ENCODE measurements around the gene CSRNP3. TPM values are rescaled to one million over a fixed set of nuclear protein-coding genes. Genes with fewer than 3 reads are reported as not detected.

Gene CSRNP3, protein sequence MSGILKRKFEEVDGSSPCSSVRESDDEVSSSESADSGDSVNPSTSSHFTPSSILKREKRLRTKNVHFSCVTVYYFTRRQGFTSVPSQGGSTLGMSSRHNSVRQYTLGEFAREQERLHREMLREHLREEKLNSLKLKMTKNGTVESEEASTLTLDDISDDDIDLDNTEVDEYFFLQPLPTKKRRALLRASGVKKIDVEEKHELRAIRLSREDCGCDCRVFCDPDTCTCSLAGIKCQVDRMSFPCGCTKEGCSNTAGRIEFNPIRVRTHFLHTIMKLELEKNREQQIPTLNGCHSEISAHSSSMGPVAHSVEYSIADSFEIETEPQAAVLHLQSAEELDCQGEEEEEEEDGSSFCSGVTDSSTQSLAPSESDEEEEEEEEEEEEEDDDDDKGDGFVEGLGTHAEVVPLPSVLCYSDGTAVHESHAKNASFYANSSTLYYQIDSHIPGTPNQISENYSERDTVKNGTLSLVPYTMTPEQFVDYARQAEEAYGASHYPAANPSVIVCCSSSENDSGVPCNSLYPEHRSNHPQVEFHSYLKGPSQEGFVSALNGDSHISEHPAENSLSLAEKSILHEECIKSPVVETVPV
- total RNA-seq: 1 to 10 TPM; 2.2 TPM
- 1 to 10 TPM in 1 of 2 donors, under 1 TPM in 1; 0.18 to 1.8 TPM for polyA plus RNA-seq

DNA sequence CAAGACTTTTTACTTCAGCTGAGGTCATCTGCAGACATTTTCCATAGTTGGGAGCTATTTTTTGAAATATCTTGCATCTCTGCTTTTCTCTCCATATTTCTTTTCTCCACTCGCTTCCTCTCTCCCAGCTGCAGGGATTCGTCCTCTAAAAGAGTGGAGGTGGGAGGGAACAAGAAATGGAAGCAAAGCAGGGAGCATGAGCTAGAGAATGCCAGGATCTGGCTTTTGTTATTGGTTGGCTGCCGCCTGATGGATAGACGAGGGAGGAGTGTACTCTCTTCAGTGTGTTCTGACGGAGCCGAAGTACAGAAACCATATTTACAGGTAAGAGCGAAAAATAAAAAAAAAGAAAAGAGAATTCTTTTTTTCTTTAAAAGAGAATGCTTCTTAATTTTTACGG lies at the start of gene CSRNP3:
Gene CSRNP3 (plus strand): TSS at position 282 of the 400 bp plus-strand sequence. CDS start 125,368 bp downstream, outside the sequence.
- Histone ChIP-seq H3K4me1 (ENCODE audit: control insufficient read depth in 4 of 4, insufficient read depth in 4 of 4, low read length in 3 of 4) (peaks cover 0 to 5% (median 4%) of the 10 kb centered on the region in 4 donors), H3K36me3 (ENCODE audit: control insufficient read depth in 4 of 4, insufficient read depth in 3 of 4, low read depth in 1 of 4, low read length in 3 of 4) (no peaks in the 10 kb centered on the region), H3K27ac (ENCODE audit: low read depth in 1 of 2, low read length in 2 of 2) (no peak within 1 kb of the TSS), H3K9me3 (ENCODE audit: control insufficient read depth in 4 of 4, low read length in 3 of 4) (no peaks in the 10 kb centered on the region), H3K9ac (ENCODE audit: low read depth in 1 of 2, low read length in 2 of 2) (peak within 1 kb of the TSS in 1 of 2 donors; percentile 65), H3K4me3 (ENCODE audit: low read depth in 1 of 3, low read length in 3 of 3) (peak within 1 kb of the TSS; percentile 65 to 85 (median 73)), H3K27me3 (ENCODE audit: control insufficient read depth in 4 of 4, insufficient read depth in 4 of 4, low read length in 3 of 4) (no peaks in the 10 kb centered on the region)
- WGBS: 10% methylated on average over 8 of the region's 8 CpGs
- DNase-seq (ENCODE audit: low spot score): peak; percentile 37
- TF ChIP-seq, protein P1, sequence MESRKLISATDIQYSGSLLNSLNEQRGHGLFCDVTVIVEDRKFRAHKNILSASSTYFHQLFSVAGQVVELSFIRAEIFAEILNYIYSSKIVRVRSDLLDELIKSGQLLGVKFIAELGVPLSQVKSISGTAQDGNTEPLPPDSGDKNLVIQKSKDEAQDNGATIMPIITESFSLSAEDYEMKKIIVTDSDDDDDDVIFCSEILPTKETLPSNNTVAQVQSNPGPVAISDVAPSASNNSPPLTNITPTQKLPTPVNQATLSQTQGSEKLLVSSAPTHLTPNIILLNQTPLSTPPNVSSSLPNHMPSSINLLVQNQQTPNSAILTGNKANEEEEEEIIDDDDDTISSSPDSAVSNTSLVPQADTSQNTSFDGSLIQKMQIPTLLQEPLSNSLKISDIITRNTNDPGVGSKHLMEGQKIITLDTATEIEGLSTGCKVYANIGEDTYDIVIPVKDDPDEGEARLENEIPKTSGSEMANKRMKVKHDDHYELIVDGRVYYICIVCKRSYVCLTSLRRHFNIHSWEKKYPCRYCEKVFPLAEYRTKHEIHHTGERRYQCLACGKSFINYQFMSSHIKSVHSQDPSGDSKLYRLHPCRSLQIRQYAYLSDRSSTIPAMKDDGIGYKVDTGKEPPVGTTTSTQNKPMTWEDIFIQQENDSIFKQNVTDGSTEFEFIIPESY (IDR thresholded peaks at IDR 0.05): no peak
- TF ChIP-seq EGR1 (IDR thresholded peaks at IDR 0.05; ENCODE audit: low read depth in 2 of 2): no peak
- TF ChIP-seq SP1 (IDR thresholded peaks at IDR 0.05): peak; percentile 36
- no peak for TF ChIP-seq GABPA (IDR thresholded peaks at IDR 0.05 in 1 of 2, conservative IDR thresholded peaks at IDR 0.05 in 1 of 2)
- TF ChIP-seq, protein P2, sequence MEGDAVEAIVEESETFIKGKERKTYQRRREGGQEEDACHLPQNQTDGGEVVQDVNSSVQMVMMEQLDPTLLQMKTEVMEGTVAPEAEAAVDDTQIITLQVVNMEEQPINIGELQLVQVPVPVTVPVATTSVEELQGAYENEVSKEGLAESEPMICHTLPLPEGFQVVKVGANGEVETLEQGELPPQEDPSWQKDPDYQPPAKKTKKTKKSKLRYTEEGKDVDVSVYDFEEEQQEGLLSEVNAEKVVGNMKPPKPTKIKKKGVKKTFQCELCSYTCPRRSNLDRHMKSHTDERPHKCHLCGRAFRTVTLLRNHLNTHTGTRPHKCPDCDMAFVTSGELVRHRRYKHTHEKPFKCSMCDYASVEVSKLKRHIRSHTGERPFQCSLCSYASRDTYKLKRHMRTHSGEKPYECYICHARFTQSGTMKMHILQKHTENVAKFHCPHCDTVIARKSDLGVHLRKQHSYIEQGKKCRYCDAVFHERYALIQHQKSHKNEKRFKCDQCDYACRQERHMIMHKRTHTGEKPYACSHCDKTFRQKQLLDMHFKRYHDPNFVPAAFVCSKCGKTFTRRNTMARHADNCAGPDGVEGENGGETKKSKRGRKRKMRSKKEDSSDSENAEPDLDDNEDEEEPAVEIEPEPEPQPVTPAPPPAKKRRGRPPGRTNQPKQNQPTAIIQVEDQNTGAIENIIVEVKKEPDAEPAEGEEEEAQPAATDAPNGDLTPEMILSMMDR (IDR thresholded peaks at IDR 0.05; ENCODE audit: low read depth, low read length, missing input control): no peak
- no peak for TF ChIP-seq RXRA (IDR thresholded peaks at IDR 0.05)
- TF ChIP-seq FOXA1 (IDR thresholded peaks at IDR 0.05): no peak
- TF ChIP-seq HNF4A (conservative IDR thresholded peaks at IDR 0.05): peak in 1 of 2 donors; percentile 19
- no peak for TF ChIP-seq NR2F2 (IDR thresholded peaks at IDR 0.05)
- no peak for TF ChIP-seq JUND (IDR thresholded peaks at IDR 0.05)
- no peak for TF ChIP-seq FOXA2 (IDR thresholded peaks at IDR 0.05)
- TF ChIP-seq, protein P3, sequence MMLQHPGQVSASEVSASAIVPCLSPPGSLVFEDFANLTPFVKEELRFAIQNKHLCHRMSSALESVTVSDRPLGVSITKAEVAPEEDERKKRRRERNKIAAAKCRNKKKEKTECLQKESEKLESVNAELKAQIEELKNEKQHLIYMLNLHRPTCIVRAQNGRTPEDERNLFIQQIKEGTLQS (IDR thresholded peaks at IDR 0.05): no peak
- TF ChIP-seq, protein P4, sequence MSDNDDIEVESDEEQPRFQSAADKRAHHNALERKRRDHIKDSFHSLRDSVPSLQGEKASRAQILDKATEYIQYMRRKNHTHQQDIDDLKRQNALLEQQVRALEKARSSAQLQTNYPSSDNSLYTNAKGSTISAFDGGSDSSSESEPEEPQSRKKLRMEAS (IDR thresholded peaks at IDR 0.05): peak; percentile 26
- peak; percentile 30 to 53 for TF ChIP-seq RAD21 (IDR thresholded peaks at IDR 0.05)
- TF ChIP-seq, protein P5, sequence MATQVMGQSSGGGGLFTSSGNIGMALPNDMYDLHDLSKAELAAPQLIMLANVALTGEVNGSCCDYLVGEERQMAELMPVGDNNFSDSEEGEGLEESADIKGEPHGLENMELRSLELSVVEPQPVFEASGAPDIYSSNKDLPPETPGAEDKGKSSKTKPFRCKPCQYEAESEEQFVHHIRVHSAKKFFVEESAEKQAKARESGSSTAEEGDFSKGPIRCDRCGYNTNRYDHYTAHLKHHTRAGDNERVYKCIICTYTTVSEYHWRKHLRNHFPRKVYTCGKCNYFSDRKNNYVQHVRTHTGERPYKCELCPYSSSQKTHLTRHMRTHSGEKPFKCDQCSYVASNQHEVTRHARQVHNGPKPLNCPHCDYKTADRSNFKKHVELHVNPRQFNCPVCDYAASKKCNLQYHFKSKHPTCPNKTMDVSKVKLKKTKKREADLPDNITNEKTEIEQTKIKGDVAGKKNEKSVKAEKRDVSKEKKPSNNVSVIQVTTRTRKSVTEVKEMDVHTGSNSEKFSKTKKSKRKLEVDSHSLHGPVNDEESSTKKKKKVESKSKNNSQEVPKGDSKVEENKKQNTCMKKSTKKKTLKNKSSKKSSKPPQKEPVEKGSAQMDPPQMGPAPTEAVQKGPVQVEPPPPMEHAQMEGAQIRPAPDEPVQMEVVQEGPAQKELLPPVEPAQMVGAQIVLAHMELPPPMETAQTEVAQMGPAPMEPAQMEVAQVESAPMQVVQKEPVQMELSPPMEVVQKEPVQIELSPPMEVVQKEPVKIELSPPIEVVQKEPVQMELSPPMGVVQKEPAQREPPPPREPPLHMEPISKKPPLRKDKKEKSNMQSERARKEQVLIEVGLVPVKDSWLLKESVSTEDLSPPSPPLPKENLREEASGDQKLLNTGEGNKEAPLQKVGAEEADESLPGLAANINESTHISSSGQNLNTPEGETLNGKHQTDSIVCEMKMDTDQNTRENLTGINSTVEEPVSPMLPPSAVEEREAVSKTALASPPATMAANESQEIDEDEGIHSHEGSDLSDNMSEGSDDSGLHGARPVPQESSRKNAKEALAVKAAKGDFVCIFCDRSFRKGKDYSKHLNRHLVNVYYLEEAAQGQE (IDR thresholded peaks at IDR 0.05): peak; percentile 17
- TF ChIP-seq HNF4G (IDR thresholded peaks at IDR 0.05): no peak
- peak; percentile 86 for TF ChIP-seq TAF1 (conservative IDR thresholded peaks at IDR 0.05)
- peak; percentile 96 for TF ChIP-seq YY1 (IDR thresholded peaks at IDR 0.05)

Data from liver (tissue), 9 donors.